Measurements from ENCODE around the gene LRRC27.
A peak's percentile ranks its signal among the peaks of the same experiment; 100 is the strongest.
"Not testable (repeated sequence)": the region's sequence is repeated elsewhere in the genome, so short reads cannot be mapped to it uniquely, and the experiment has no call there.

The LRRC27 gene

DNA sequence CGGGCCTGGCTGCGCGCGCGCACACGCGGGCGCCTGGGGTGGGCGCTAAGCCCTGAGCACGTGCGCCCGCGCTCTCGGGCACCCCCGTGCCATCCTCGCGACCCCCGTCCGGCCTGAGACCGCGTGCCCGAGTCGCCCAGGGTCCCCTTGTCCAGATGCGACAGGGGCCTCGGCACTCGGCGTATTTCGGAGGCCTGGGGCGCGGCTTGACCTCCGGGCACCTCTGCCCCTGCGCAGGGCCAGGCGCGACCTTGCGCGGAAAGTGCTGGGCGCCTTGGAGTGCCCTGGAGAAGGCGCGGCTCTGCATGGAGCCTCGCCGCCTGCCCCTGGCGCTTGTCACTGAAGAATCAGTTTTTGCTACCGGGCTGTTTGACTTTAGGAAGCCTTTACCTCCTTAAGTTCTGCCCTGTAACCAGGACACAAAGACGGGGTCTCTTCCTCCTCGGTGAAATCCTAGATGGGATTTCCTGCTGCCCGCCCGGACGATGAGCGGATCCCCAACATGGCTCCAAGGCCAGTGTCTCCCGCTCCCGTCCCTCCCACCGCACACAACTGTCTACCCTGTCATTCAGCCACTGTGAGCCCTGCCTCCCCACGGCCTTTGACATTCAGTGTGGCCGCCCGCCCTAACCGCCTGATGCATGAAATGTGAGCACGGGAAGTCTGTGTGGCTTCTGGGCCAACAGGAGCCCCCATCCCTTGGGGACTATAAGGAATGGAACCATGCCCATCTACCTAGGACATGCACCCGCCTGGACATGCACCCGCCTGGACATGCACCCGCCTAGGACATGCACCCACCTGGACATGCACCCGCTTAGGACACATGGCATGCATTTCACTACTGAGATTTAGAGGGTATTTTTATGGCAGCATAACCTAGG lies 23.2 kb upstream of the LRRC27 start:
- no peak overlapping the region for H3K27ac ChIP-seq (ENCODE audit: low read depth, low read length)
- peak overlapping the region; percentile 63 to 84 for H3K4me3 ChIP-seq (ENCODE audit: low read depth in 1 of 2, low read length in 2 of 2)
- no peaks in the 10 kb centered on the region for H3K9me3 ChIP-seq (ENCODE audit: control insufficient read depth in 1 of 2, low read length in 2 of 2)
- no peak overlapping the region for H3K9ac ChIP-seq (ENCODE audit: low read depth in 1 of 2, low read length in 2 of 2)
- H3K4me1 ChIP-seq (ENCODE audit: control insufficient read depth in 1 of 2, insufficient read depth in 2 of 2, low read length in 2 of 2) = peaks cover 0 to 13% of the 10 kb centered on the region in 2 donors
- H3K27me3 ChIP-seq (ENCODE audit: control insufficient read depth in 1 of 2, insufficient read depth in 2 of 2, low read length in 2 of 2) = peaks cover 25 to 30% of the 10 kb centered on the region in 2 donors
- H3K36me3 ChIP-seq (ENCODE audit: control insufficient read depth in 1 of 2, insufficient read depth in 2 of 2, low read length in 2 of 2) = no peaks in the 10 kb centered on the region

DNA sequence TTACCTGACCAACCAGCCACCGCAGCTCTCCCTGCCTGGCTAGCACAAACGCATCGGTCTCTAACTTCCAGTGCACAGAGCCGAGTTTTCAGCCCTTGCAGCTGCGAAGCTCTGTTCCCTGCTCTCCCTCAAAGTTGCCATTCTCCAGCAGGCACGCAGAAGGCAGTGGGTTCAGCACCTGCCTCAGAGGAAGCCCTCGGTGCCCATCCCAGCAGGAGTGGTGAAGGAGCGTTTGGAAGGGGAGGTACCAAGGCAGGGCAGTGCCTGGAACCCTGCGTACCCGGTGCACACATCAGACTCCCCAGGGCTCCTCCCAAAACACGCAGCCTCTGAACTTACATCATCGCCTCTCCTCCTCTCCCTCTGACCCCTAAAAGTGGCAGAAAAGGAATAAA lies 22.5 kb upstream of the LRRC27 start:
- no peak overlapping the region for H3K27ac ChIP-seq (ENCODE audit: low read depth, low read length)

DNA sequence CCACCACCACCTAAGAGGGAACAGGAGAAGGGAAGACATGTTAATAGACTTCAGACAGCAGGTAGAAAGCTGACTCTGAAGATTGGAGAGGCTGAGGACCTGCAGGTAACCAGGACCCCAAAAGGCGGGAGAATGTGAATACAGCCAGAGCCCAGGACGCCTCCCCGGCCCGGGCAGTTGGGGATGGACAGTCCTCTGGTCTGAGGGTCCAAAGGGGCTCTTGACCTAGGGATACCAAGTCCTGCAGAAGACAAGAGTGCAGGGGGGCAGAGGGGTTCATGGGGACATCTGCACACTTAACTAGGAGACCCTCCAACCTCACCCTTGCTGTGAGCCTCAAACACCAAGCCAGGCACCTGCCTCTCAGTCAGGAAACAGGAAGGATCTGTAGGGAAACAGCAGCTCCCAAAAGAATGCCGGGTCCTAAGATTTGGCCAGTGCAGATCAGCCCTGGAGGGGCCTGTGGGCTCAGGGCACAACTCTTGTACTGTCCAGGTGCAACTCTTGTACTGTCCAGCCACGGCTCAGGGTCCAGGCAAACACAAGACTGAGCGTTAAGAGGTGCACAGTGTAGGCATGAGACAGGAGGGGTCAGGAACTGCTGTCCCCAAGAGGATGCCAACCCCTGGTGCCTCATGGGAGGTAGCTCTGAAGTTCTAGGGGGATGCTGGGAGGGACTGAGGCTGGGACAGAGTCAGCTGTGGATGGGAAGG lies 22.0 kb upstream of the LRRC27 start:
- Histone ChIP-seq H3K4me3 (ENCODE audit: low read depth in 1 of 2, low read length in 2 of 2) (no peak overlapping the region), H3K9ac (ENCODE audit: low read depth in 1 of 2, low read length in 2 of 2) (no peak overlapping the region), H3K4me1 (ENCODE audit: control insufficient read depth in 1 of 2, insufficient read depth in 2 of 2, low read length in 2 of 2) (peaks cover 0 to 13% of the 10 kb centered on the region in 2 donors), H3K36me3 (ENCODE audit: control insufficient read depth in 1 of 2, insufficient read depth in 2 of 2, low read length in 2 of 2) (no peaks in the 10 kb centered on the region), H3K27ac (ENCODE audit: low read depth, low read length) (no peak overlapping the region), H3K9me3 (ENCODE audit: control insufficient read depth in 1 of 2, low read length in 2 of 2) (no peaks in the 10 kb centered on the region), H3K27me3 (ENCODE audit: control insufficient read depth in 1 of 2, insufficient read depth in 2 of 2, low read length in 2 of 2) (peaks cover 25 to 30% of the 10 kb centered on the region in 2 donors)

More for the DNA sequence above, 22.5 kb upstream of the LRRC27 start:
- Histone ChIP-seq H3K9ac (ENCODE audit: low read depth in 1 of 2, low read length in 2 of 2) (no peak overlapping the region), H3K4me1 (ENCODE audit: control insufficient read depth in 1 of 2, insufficient read depth in 2 of 2, low read length in 2 of 2) (peaks cover 0 to 13% of the 10 kb centered on the region in 2 donors), H3K4me3 (ENCODE audit: low read depth in 1 of 2, low read length in 2 of 2) (no peak overlapping the region), H3K27me3 (ENCODE audit: control insufficient read depth in 1 of 2, insufficient read depth in 2 of 2, low read length in 2 of 2) (peaks cover 25 to 30% of the 10 kb centered on the region in 2 donors), H3K36me3 (ENCODE audit: control insufficient read depth in 1 of 2, insufficient read depth in 2 of 2, low read length in 2 of 2) (no peaks in the 10 kb centered on the region), H3K9me3 (ENCODE audit: control insufficient read depth in 1 of 2, low read length in 2 of 2) (no peaks in the 10 kb centered on the region)

DNA sequence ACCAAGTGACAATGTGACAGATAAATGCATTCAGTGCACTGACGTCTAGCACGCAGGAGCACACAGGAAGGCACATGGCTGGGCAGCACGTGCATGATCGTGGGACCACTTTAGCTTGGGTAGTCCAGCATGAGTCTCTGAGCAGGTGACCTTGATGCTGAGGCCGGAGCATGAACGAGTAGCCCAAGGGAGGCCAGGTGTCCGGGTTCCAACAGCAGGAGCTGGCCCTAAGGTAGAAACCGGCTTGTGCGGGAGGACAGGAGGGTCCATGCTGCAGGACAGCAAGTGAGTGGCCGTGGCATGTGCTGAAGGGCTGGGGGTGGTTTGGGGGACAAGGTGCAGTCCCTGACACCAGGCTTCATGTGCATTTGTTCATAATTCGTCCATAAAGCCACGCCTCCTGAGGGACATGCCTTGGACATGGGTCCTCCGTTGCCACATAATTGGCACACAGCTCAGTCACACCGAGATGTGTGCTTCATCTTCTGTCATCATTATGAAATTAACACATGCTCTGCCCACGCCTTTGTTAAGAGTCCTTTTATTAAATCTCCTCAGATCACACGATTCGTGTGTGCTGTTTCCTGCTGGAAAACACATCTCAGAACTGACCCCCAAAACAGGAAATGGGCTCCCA lies 21.2 kb upstream of the LRRC27 start:
- no peak overlapping the region for H3K4me3 ChIP-seq (ENCODE audit: low read depth in 1 of 2, low read length in 2 of 2)
- no peaks in the 10 kb centered on the region for H3K9me3 ChIP-seq (ENCODE audit: control insufficient read depth in 1 of 2, low read length in 2 of 2)
- H3K27me3 ChIP-seq (ENCODE audit: control insufficient read depth in 1 of 2, insufficient read depth in 2 of 2, low read length in 2 of 2) = peaks cover 22 to 26% of the 10 kb centered on the region in 2 donors
- no peak overlapping the region for H3K27ac ChIP-seq (ENCODE audit: low read depth, low read length)
- peaks cover 0 to 13% of the 10 kb centered on the region in 2 donors for H3K4me1 ChIP-seq (ENCODE audit: control insufficient read depth in 1 of 2, insufficient read depth in 2 of 2, low read length in 2 of 2)
- H3K36me3 ChIP-seq (ENCODE audit: control insufficient read depth in 1 of 2, insufficient read depth in 2 of 2, low read length in 2 of 2) = no peaks in the 10 kb centered on the region
- no peak overlapping the region for H3K9ac ChIP-seq (ENCODE audit: low read depth in 1 of 2, low read length in 2 of 2)

DNA sequence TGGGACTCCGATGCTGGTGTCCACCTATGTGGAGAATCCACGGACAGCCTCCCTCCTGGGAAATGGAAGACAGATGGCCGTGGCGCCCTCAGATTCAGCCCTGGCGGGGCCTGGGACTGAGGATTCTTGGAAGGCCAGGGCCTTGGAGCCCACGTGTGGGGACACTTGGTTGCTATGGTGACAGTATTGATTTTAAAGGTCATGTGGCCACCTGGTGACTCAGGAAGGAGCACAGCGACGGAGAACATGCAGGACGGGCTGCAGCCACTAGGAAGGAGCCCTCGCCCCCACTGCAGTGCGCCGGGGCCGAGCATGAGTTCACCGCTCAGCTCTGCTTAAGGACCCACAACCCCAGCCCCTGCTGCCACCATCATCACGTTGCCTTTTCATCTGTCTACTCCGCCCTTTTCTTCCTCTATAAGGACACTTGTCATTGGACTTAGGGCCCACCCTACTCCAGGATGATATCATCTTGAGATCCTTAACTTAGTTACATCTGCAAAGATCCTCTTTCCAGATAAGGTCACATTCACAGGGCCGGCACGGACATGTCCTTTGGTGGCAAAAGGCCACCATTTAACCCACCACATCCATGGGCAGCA lies 20.6 kb upstream of the LRRC27 start:
- no peaks in the 10 kb centered on the region for H3K36me3 ChIP-seq (ENCODE audit: control insufficient read depth in 1 of 2, insufficient read depth in 2 of 2, low read length in 2 of 2)
- peaks cover 18 to 20% of the 10 kb centered on the region in 2 donors for H3K27me3 ChIP-seq (ENCODE audit: control insufficient read depth in 1 of 2, insufficient read depth in 2 of 2, low read length in 2 of 2)
- peaks cover 0 to 13% of the 10 kb centered on the region in 2 donors for H3K4me1 ChIP-seq (ENCODE audit: control insufficient read depth in 1 of 2, insufficient read depth in 2 of 2, low read length in 2 of 2)
- H3K9me3 ChIP-seq (ENCODE audit: control insufficient read depth in 1 of 2, low read length in 2 of 2) = no peaks in the 10 kb centered on the region
- no peak overlapping the region for H3K4me3 ChIP-seq (ENCODE audit: low read depth in 1 of 2, low read length in 2 of 2)
- H3K27ac ChIP-seq (ENCODE audit: low read depth, low read length) = no peak overlapping the region
- H3K9ac ChIP-seq (ENCODE audit: low read depth in 1 of 2, low read length in 2 of 2) = no peak overlapping the region

DNA sequence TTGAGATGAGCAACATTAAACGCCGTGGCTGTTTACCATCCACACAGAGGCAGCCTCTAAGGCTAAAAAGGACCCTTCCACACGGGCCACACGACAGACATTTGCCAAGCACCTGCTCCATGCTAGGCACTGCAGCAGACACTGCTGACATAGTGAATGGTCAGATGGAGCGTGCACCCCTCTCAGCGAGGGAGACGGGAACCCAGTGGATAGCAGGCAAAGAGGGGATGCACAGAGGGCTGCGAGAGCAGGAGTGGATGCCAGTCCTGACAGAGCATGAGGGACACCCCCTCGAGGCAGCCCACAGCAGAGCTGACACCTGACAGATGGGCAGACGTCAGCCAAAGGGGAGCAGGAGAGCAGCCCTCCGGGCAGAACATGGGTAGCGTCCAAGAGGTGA lies 18.7 kb upstream of the LRRC27 start:
- Histone ChIP-seq H3K27ac (ENCODE audit: low read depth, low read length) (no peak overlapping the region), H3K9ac (ENCODE audit: low read depth in 1 of 2, low read length in 2 of 2) (no peak overlapping the region), H3K4me3 (ENCODE audit: low read depth in 1 of 2, low read length in 2 of 2) (no peak overlapping the region), H3K27me3 (ENCODE audit: control insufficient read depth in 1 of 2, insufficient read depth in 2 of 2, low read length in 2 of 2) (peaks cover 14 to 18% of the 10 kb centered on the region in 2 donors), H3K36me3 (ENCODE audit: control insufficient read depth in 1 of 2, insufficient read depth in 2 of 2, low read length in 2 of 2) (no peaks in the 10 kb centered on the region), H3K9me3 (ENCODE audit: control insufficient read depth in 1 of 2, low read length in 2 of 2) (no peaks in the 10 kb centered on the region), H3K4me1 (ENCODE audit: control insufficient read depth in 1 of 2, insufficient read depth in 2 of 2, low read length in 2 of 2) (peaks cover 0 to 8% of the 10 kb centered on the region in 2 donors)

DNA sequence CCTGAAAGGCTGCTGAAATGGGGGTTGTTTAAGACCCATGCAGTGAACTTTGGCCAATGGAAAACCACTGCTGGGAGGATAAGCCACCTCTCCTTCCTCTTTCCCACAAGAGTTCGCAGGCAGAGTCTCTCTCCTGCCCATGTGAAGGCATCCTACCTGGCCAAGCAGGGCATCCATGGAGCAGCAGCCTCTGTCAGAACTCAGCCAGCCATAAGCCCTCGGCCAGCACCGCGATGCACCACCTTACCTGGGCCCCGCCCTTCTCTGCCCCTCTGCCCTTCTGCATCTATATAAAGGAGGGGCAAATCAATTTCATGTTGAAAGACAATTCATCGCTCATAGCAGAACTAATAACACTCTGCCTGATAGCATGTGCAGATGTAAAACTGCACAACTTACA lies 18.1 kb upstream of the LRRC27 start:
- H3K36me3 ChIP-seq (ENCODE audit: control insufficient read depth in 1 of 2, insufficient read depth in 2 of 2, low read length in 2 of 2) = no peaks in the 10 kb centered on the region
- peaks cover 13 to 18% of the 10 kb centered on the region in 2 donors for H3K27me3 ChIP-seq (ENCODE audit: control insufficient read depth in 1 of 2, insufficient read depth in 2 of 2, low read length in 2 of 2)
- H3K9me3 ChIP-seq (ENCODE audit: control insufficient read depth in 1 of 2, low read length in 2 of 2) = no peaks in the 10 kb centered on the region
- H3K9ac ChIP-seq (ENCODE audit: low read depth in 1 of 2, low read length in 2 of 2) = no peak overlapping the region
- H3K4me1 ChIP-seq (ENCODE audit: control insufficient read depth in 1 of 2, insufficient read depth in 2 of 2, low read length in 2 of 2) = peaks cover 0 to 4% of the 10 kb centered on the region in 2 donors
- H3K27ac ChIP-seq (ENCODE audit: low read depth, low read length) = no peak overlapping the region
- no peak overlapping the region for H3K4me3 ChIP-seq (ENCODE audit: low read depth in 1 of 2, low read length in 2 of 2)

DNA sequence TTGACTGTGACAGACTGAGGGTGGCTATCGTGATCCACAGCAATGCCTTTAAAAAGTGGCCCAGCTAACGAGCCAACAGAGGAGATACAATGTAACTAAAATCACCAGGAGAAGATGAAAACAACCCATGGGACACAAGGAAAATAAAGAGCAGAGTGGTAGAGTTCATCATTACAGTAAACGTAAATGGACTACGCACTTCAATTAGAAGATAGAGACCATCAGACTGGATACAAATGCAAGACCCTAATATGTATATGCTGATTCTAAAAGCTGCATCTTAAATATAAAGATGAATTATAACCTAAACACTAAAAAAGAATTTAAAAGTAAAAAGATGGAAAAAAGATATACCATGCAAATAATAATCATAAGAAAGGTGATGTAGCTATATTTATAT lies 17.7 kb upstream of the LRRC27 start:
- H3K4me1 ChIP-seq (ENCODE audit: control insufficient read depth in 1 of 2, insufficient read depth in 2 of 2, low read length in 2 of 2) = no peaks in the 10 kb centered on the region
- no peaks in the 10 kb centered on the region for H3K9me3 ChIP-seq (ENCODE audit: control insufficient read depth in 1 of 2, low read length in 2 of 2)
- no peak overlapping the region for H3K9ac ChIP-seq (ENCODE audit: low read depth in 1 of 2, low read length in 2 of 2)
- H3K27me3 ChIP-seq (ENCODE audit: control insufficient read depth in 1 of 2, insufficient read depth in 2 of 2, low read length in 2 of 2) = peaks cover 8 to 15% of the 10 kb centered on the region in 2 donors
- H3K4me3 ChIP-seq (ENCODE audit: low read depth in 1 of 2, low read length in 2 of 2) = no peak overlapping the region
- H3K27ac ChIP-seq (ENCODE audit: low read depth, low read length) = no peak overlapping the region
- no peaks in the 10 kb centered on the region for H3K36me3 ChIP-seq (ENCODE audit: control insufficient read depth in 1 of 2, insufficient read depth in 2 of 2, low read length in 2 of 2)

DNA sequence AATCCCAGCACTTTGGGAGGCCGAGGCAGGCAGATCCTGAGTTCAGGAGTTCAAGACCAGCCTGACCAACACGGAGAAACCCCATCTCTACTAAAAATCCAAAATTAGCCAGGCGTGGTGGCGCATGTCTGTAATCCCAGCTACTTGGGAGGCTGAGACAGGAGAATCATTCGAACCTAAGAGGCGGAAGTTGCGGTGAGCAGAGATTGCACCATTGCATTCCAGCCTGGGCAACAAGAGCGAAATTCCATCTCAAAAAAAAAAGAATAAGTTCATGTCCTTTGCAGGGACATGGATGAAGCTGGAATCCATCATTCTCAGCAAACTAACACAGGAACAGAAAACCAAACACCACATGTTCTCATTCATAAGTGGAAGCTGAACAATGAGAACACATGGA lies 17.1 kb upstream of the LRRC27 start:
- not testable (repeated sequence) for H3K27ac ChIP-seq (ENCODE audit: low read depth, low read length); H3K4me3 ChIP-seq (ENCODE audit: low read depth in 1 of 2, low read length in 2 of 2); H3K27me3 ChIP-seq (ENCODE audit: control insufficient read depth in 1 of 2, insufficient read depth in 2 of 2, low read length in 2 of 2); H3K36me3 ChIP-seq (ENCODE audit: control insufficient read depth in 1 of 2, insufficient read depth in 2 of 2, low read length in 2 of 2); H3K9me3 ChIP-seq (ENCODE audit: control insufficient read depth in 1 of 2, low read length in 2 of 2); H3K4me1 ChIP-seq (ENCODE audit: control insufficient read depth in 1 of 2, insufficient read depth in 2 of 2, low read length in 2 of 2); H3K9ac ChIP-seq (ENCODE audit: low read depth in 1 of 2, low read length in 2 of 2)

Data from duodenal mucosa (tissue), 2 donors.